ENCODE results near the gene GOLGA6D. TPM values are rescaled to one million over a fixed set of nuclear protein-coding genes. Genes with fewer than 3 reads are reported as not detected.
A peak's percentile ranks its signal among the peaks of the same experiment; 100 is the strongest.
"Not testable (repeated sequence)": the region's sequence is repeated elsewhere in the genome, so short reads cannot be mapped to it uniquely, and the experiment has no call there.

GOLGA6D gene
- total RNA-seq, 1 experiment from 2014 or later: 0.12 TPM

- DNase-seq (ENCODE audit: low read depth, low spot score); H3K27me3 ChIP-seq (ENCODE audit: insufficient read depth, low read length); BruUV-seq (replicated peaks); H3K9me2 ChIP-seq (ENCODE audit: insufficient read depth); CTCF ChIA-PET; H3K79me2 ChIP-seq (ENCODE audit: insufficient read depth, low read length); POLR2A ChIA-PET; H3K9ac ChIP-seq (ENCODE audit: low read length); H3K36me3 ChIP-seq (ENCODE audit: control insufficient read depth in 1 of 2, insufficient read depth in 2 of 2, low read length in 2 of 2); H3K9me3 ChIP-seq (ENCODE audit: control insufficient read depth in 1 of 2, insufficient read depth in 1 of 2, low read depth in 1 of 2, low read length in 2 of 2); H3K4me3 ChIP-seq (replicated peaks in 1 of 2; ENCODE audit: low read depth in 1 of 2, low read length in 2 of 2); H3K4me2 ChIP-seq (ENCODE audit: low read length); H4K20me1 ChIP-seq (ENCODE audit: insufficient read depth); intact Hi-C loops (cut with micrococcal nuclease); H2AFZ ChIP-seq (ENCODE audit: low read depth, low read length, poor library complexity, severe bottlenecking); H3K27ac ChIP-seq (ENCODE audit: low read depth, low read length); ATAC-seq; H3K4me1 ChIP-seq (ENCODE audit: control insufficient read depth in 1 of 2, insufficient read depth in 2 of 2, low read length in 2 of 2); RAD21 ChIA-PET (ENCODE audit: low non-redundant PET in 1 of 2, low total read pairs in 2 of 2, uncharacterized antibody in 2 of 2, unreplicated experiment in 2 of 2): not testable (repeated sequence)
Measured at GRCh38 chr15:75284152-75284551, 1.5 kb downstream of the GOLGA6D start.

- H3K9me3 ChIP-seq (ENCODE audit: control insufficient read depth in 1 of 2, insufficient read depth in 1 of 2, low read depth in 1 of 2, low read length in 2 of 2); RAD21 ChIA-PET (ENCODE audit: low non-redundant PET in 1 of 2, low total read pairs in 2 of 2, uncharacterized antibody in 2 of 2, unreplicated experiment in 2 of 2); intact Hi-C loops (cut with micrococcal nuclease); CTCF ChIA-PET; ATAC-seq; H3K79me2 ChIP-seq (ENCODE audit: insufficient read depth, low read length); H3K36me3 ChIP-seq (ENCODE audit: control insufficient read depth in 1 of 2, insufficient read depth in 2 of 2, low read length in 2 of 2); H3K27me3 ChIP-seq (ENCODE audit: insufficient read depth, low read length); H3K4me2 ChIP-seq (ENCODE audit: low read length); H3K4me3 ChIP-seq (replicated peaks in 1 of 2; ENCODE audit: low read depth in 1 of 2, low read length in 2 of 2); H3K27ac ChIP-seq (ENCODE audit: low read depth, low read length); H3K4me1 ChIP-seq (ENCODE audit: control insufficient read depth in 1 of 2, insufficient read depth in 2 of 2, low read length in 2 of 2); H2AFZ ChIP-seq (ENCODE audit: low read depth, low read length, poor library complexity, severe bottlenecking); BruUV-seq (replicated peaks); H4K20me1 ChIP-seq (ENCODE audit: insufficient read depth); DNase-seq (ENCODE audit: low read depth, low spot score); POLR2A ChIA-PET; H3K9me2 ChIP-seq (ENCODE audit: insufficient read depth); H3K9ac ChIP-seq (ENCODE audit: low read length): not testable (repeated sequence)
Measured at GRCh38 chr15:75293660-75294059, 11.0 kb downstream of the GOLGA6D start.

- CTCF ChIA-PET: interaction anchor here (1.5 kb wide), 1 partner anchor 304 kb away, joined by 3 read pairs; no protein-coding TSS in a partner anchor
- POLR2A ChIA-PET; H2AFZ ChIP-seq (ENCODE audit: low read depth, low read length, poor library complexity, severe bottlenecking); H3K9me3 ChIP-seq (ENCODE audit: control insufficient read depth in 1 of 2, insufficient read depth in 1 of 2, low read depth in 1 of 2, low read length in 2 of 2); intact Hi-C loops (cut with micrococcal nuclease); H3K4me1 ChIP-seq (ENCODE audit: control insufficient read depth in 1 of 2, insufficient read depth in 2 of 2, low read length in 2 of 2); H3K79me2 ChIP-seq (ENCODE audit: insufficient read depth, low read length); H4K20me1 ChIP-seq (ENCODE audit: insufficient read depth); H3K9ac ChIP-seq (ENCODE audit: low read length); BruUV-seq (replicated peaks); DNase-seq (ENCODE audit: low read depth, low spot score); H3K27ac ChIP-seq (ENCODE audit: low read depth, low read length); RAD21 ChIA-PET (ENCODE audit: low non-redundant PET in 1 of 2, low total read pairs in 2 of 2, uncharacterized antibody in 2 of 2, unreplicated experiment in 2 of 2); H3K9me2 ChIP-seq (ENCODE audit: insufficient read depth); H3K4me3 ChIP-seq (replicated peaks in 1 of 2; ENCODE audit: low read depth in 1 of 2, low read length in 2 of 2); H3K36me3 ChIP-seq (ENCODE audit: control insufficient read depth in 1 of 2, insufficient read depth in 2 of 2, low read length in 2 of 2); H3K27me3 ChIP-seq (ENCODE audit: insufficient read depth, low read length): not testable (repeated sequence)
- H3K4me2 ChIP-seq (ENCODE audit: low read length): peak overlapping the region; percentile 35; the same call in 1 of the 2 replicates
- peak; percentile 98 for ATAC-seq
Measured at GRCh38 chr15:75298541-75299310, 16.1 kb downstream of the GOLGA6D start.
